Measurements from ENCODE around the gene SH3RF1. TPM values are rescaled to one million over a fixed set of nuclear protein-coding genes. Genes with fewer than 3 reads are reported as not detected.

Gene SH3RF1
- total RNA-seq, 2 experiments from 2014 or later: 0.34 TPM

- TF ChIP-seq CTCF (IDR thresholded peaks at IDR 0.05): no peak
- Mint-ChIP-seq H3K27me3 (no peaks in the 10 kb centered on the region), H3K4me1 (ENCODE audit: low read depth) (peaks cover 2% of the 10 kb centered on the region), H3K9me3 (no peaks in the 10 kb centered on the region), H3K4me3 (no peak overlapping the region), H3K27ac (no peak overlapping the region), H3K36me3 (ENCODE audit: low read depth) (no peaks in the 10 kb centered on the region)
- intact Hi-C loops (cut with micrococcal nuclease): no loop called here
- DNase-seq: no peak
- CTCF ChIA-PET: no interaction called here
- ATAC-seq: no peak
- POLR2A ChIA-PET: no interaction called here
Measured at GRCh38 chr4:169066934-169067333, 203.8 kb downstream of the SH3RF1 start.

- Mint-ChIP-seq H3K27ac (no peak overlapping the region), H3K9me3 (no peaks in the 10 kb centered on the region), H3K27me3 (no peaks in the 10 kb centered on the region), H3K4me3 (no peak overlapping the region), H3K4me1 (ENCODE audit: low read depth) (peaks cover 2% of the 10 kb centered on the region), H3K36me3 (ENCODE audit: low read depth) (no peaks in the 10 kb centered on the region)
- intact Hi-C loops (cut with micrococcal nuclease): no loop called here
- POLR2A ChIA-PET: no interaction called here
- no peak for ATAC-seq
- no peak for TF ChIP-seq CTCF (IDR thresholded peaks at IDR 0.05)
- DNase-seq: no peak
- CTCF ChIA-PET: no interaction called here
Measured at GRCh38 chr4:169064296-169064695, 206.5 kb downstream of the SH3RF1 start.

- TF ChIP-seq CTCF (IDR thresholded peaks at IDR 0.05): no peak
- intact Hi-C loops (cut with micrococcal nuclease): no loop called here
- no peak for DNase-seq
- no peaks in the 10 kb centered on the region for H3K27me3 Mint-ChIP-seq
- H3K4me1 Mint-ChIP-seq (ENCODE audit: low read depth): peaks cover 2% of the 10 kb centered on the region
- CTCF ChIA-PET: no interaction called here
- no peak for ATAC-seq
- H3K9me3 Mint-ChIP-seq: no peaks in the 10 kb centered on the region
- POLR2A ChIA-PET: no interaction called here
- H3K36me3 Mint-ChIP-seq (ENCODE audit: low read depth): no peaks in the 10 kb centered on the region
- H3K4me3 Mint-ChIP-seq: no peak overlapping the region
- H3K27ac Mint-ChIP-seq: no peak overlapping the region
Measured at GRCh38 chr4:169063441-169063840, 207.3 kb downstream of the SH3RF1 start.

GRCh38 chr4:169062897-169063244, 207.9 kb downstream of the SH3RF1 start:
- no peak for TF ChIP-seq CTCF (IDR thresholded peaks at IDR 0.05)
- no peaks in the 10 kb centered on the region for H3K9me3 Mint-ChIP-seq
- H3K4me1 Mint-ChIP-seq (ENCODE audit: low read depth): no peaks in the 10 kb centered on the region
- DNase-seq (no peak), ATAC-seq (no peak)
- H3K4me3 Mint-ChIP-seq: no peak overlapping the region
- CTCF ChIA-PET: no interaction called here
- intact Hi-C loops (cut with micrococcal nuclease): no loop called here
- H3K27me3 Mint-ChIP-seq: no peaks in the 10 kb centered on the region
- POLR2A ChIA-PET: no interaction called here
- H3K36me3 Mint-ChIP-seq (ENCODE audit: low read depth): no peaks in the 10 kb centered on the region
- H3K27ac Mint-ChIP-seq: no peak overlapping the region

GRCh38 chr4:169061386-169061785, 209.4 kb downstream of the SH3RF1 start:
- POLR2A ChIA-PET: no interaction called here
- Mint-ChIP-seq H3K4me1 (ENCODE audit: low read depth) (no peaks in the 10 kb centered on the region), H3K9me3 (no peaks in the 10 kb centered on the region), H3K4me3 (no peak overlapping the region), H3K36me3 (ENCODE audit: low read depth) (no peaks in the 10 kb centered on the region), H3K27me3 (no peaks in the 10 kb centered on the region), H3K27ac (no peak overlapping the region)
- DNase-seq (no peak), ATAC-seq (no peak)
- CTCF ChIA-PET: no interaction called here
- intact Hi-C loops (cut with micrococcal nuclease): no loop called here
- no peak for TF ChIP-seq CTCF (IDR thresholded peaks at IDR 0.05)

Data from activated CD8-positive, alpha-beta T cell treated with anti-CD3 and anti-CD28 coated beads for 36 hours (primary cell).